ENCODE data around the gene SYNGAP1. TPM values are rescaled to one million over a fixed set of nuclear protein-coding genes. Genes with fewer than 3 reads are reported as not detected.

The SYNGAP1 gene
- total and polyA plus RNA-seq, 9 of the 15 experiments (the other 6 are each of a cell fraction or from before 2014, with no cell fraction given), result 0.01 to 22.8 (median 3.2) TPM

GRCh38 chr6:33428224-33428965 is 8.5 kb downstream of the SYNGAP1 start (continued):
- no peak for TF ChIP-seq BCLAF1 (IDR thresholded peaks at IDR 0.05; ENCODE audit: borderline replicate concordance in 1 of 2, control insufficient read depth in 1 of 2, low read depth in 2 of 2, low read length in 1 of 2)
- TF ChIP-seq, protein P1, sequence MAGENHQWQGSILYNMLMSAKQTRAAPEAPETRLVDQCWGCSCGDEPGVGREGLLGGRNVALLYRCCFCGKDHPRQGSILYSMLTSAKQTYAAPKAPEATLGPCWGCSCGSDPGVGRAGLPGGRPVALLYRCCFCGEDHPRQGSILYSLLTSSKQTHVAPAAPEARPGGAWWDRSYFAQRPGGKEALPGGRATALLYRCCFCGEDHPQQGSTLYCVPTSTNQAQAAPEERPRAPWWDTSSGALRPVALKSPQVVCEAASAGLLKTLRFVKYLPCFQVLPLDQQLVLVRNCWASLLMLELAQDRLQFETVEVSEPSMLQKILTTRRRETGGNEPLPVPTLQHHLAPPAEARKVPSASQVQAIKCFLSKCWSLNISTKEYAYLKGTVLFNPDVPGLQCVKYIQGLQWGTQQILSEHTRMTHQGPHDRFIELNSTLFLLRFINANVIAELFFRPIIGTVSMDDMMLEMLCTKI (IDR thresholded peaks at IDR 0.05; ENCODE audit: partially characterized antibody), result no peak
- TF ChIP-seq ZNF174 (CRISPR knock-in tag; IDR thresholded peaks at IDR 0.05), result no peak
- no peak for TF ChIP-seq BRD4 (IDR thresholded peaks at IDR 0.05)
- TF ChIP-seq SMAD3 (CRISPR knock-in tag; conservative IDR thresholded peaks at IDR 0.05), result no peak
- no peak for TF ChIP-seq RUNX1 (IDR thresholded peaks at IDR 0.05; ENCODE audit: low read depth)
- TF ChIP-seq RAD21 (CRISPR knock-in tag; conservative IDR thresholded peaks at IDR 0.05 in 1 of 2, IDR thresholded peaks at IDR 0.05 in 1 of 2), result peak in 1 of 2 experiments; percentile 26; a peak in 1 of 4 replicates
- TF ChIP-seq ASH1L (IDR thresholded peaks at IDR 0.05; ENCODE audit: borderline replicate concordance, low read depth, partially characterized antibody), result peak; percentile 55
- TF ChIP-seq, protein P2, sequence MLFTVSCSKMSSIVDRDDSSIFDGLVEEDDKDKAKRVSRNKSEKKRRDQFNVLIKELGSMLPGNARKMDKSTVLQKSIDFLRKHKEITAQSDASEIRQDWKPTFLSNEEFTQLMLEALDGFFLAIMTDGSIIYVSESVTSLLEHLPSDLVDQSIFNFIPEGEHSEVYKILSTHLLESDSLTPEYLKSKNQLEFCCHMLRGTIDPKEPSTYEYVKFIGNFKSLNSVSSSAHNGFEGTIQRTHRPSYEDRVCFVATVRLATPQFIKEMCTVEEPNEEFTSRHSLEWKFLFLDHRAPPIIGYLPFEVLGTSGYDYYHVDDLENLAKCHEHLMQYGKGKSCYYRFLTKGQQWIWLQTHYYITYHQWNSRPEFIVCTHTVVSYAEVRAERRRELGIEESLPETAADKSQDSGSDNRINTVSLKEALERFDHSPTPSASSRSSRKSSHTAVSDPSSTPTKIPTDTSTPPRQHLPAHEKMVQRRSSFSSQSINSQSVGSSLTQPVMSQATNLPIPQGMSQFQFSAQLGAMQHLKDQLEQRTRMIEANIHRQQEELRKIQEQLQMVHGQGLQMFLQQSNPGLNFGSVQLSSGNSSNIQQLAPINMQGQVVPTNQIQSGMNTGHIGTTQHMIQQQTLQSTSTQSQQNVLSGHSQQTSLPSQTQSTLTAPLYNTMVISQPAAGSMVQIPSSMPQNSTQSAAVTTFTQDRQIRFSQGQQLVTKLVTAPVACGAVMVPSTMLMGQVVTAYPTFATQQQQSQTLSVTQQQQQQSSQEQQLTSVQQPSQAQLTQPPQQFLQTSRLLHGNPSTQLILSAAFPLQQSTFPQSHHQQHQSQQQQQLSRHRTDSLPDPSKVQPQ (CRISPR knock-in tag; IDR thresholded peaks at IDR 0.05; ENCODE audit: borderline replicate concordance), result 0 out of 2 replicates have a peak, but pooled peaks have one; percentile 28
- TF ChIP-seq CBX8 (IDR thresholded peaks at IDR 0.05; ENCODE audit: borderline replicate concordance, extremely low read depth, low read depth, low read length, poor library complexity, severe bottlenecking), result no peak
- no peak for TF ChIP-seq SMARCC2 (IDR thresholded peaks at IDR 0.05; ENCODE audit: low read depth)
- TF ChIP-seq ZBTB43 (CRISPR knock-in tag; IDR thresholded peaks at IDR 0.05), result peak; percentile 95
- TF ChIP-seq ZNF239 (CRISPR knock-in tag; IDR thresholded peaks at IDR 0.05), result no peak
- TF ChIP-seq NFIC (IDR thresholded peaks at IDR 0.05), result peak; percentile 10; the same call in 1 of the 2 replicates
- TF ChIP-seq E2F4 (CRISPR knock-in tag; IDR thresholded peaks at IDR 0.05; ENCODE audit: low read depth), result peak; percentile 85; the same call in 1 of the 2 replicates
- peak in 1 of 2 experiments; percentile 75; a peak in 1 of 4 replicates for TF ChIP-seq KDM1A (IDR thresholded peaks at IDR 0.05)
